GM19468 (cell line): Measurements from ENCODE around the gene RGS5.

Experiments
- ATAC-seq: cut with Tn5 transposase; IDR thresholded peaks from one replicate; pipeline ENCODE4 v1.9.1; 2021; ENCODE audit warnings: mild to moderate bottlenecking, moderate library complexity, moderate number of reproducible peaks; ENCODE audit not compliant: unreplicated experiment; ENCODE audit errors: extremely low read depth

The RGS5 gene

DNA sequence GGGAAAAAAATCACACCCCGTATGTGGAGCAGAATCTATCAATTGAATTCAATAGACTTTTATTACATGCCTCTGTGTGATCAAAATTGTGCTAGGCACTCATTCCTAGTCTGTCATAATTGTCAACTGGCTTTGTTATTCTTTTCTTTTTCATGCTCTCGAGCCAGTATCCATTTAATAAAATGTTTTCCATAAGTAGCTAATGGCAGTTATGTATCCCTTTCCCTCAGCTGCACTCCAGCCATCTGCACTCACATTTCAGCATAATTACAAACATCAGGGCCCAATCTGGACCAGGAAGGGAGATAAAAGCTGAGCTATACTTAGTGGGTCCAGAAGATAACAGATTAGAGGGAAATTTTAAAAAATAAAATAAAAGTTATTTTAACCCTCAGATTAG, 15.9 kb downstream of the RGS5 start:
- no peak for ATAC-seq

GRCh38 chr1:163182330-163182949, 20.3 kb downstream of the RGS5 start:
- no peak for ATAC-seq

GRCh38 chr1:163178628-163179027, 24.1 kb downstream of the RGS5 start:
- ATAC-seq, result no peak

- no peak for ATAC-seq
These were observed 25.9 kb downstream of the RGS5 start for GRCh38 chr1:163176797-163177196.

DNA sequence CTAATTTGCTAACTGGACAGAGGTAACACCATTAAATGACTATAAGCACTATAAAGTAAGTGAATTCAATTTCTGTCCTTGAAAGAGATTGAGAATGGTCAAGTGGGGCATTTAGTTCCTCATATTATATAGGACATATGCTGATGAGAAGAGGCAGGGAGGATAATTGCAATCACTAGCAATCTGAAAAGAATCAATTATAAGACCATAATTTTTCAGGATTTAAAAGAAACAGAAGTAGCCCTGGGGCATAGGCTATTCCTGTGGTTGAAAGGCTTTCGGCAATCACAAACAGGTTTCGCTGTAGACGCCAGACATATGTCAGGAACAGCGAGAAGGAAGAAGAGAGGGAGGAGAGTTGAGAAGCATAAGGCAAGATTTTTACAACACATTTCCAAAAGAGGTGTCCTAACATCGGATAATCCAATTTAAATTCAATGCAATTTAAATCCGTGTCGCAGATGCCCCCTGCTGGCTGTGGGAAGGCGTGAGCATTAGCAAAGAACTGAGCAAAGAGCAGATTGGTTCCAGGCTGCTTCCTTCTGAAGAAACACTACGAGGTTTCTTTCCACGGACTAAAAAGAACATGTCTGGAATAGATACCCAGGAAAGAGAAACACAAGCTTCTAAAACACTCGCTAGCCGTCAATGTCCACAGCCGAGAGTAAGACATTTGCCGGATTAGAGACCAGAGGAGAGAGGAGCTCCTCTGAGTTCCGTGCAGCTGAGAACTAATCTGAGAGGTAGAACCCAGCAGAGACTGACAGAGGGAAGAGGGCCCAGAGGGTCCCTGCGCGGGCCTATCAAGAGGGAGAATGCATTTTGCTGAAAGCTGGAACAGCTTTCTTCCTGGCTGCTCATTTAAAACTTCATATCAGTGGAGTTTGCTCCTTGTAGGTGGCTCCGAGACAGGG, 27.9 kb downstream of the RGS5 start:
- ATAC-seq, result no peak

GRCh38 chr1:163173121-163173520, 29.6 kb downstream of the RGS5 start:
- no peak for ATAC-seq

DNA sequence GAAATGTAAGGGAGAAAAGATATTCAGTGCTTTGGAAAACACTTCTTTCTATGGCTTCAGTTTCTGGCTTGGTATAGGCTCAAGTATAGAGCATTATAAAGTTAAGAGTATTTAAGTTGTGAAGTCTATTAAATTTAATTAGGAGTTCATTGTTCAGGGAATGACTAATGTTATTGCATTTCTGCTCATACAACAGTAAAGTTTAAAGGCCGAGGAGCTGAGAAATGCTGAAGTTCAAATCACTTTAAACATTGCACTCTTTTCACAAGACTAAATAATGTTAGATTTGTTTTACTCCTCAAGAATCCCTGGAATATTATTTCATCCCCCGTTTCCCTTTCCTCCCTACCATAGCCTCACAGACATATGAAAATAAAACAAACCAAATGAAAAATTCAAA, 30.1 kb downstream of the RGS5 start:
- no peak for ATAC-seq

- ATAC-seq, result no peak
These were observed 30.9 kb downstream of the RGS5 start for GRCh38 chr1:163171826-163172225.

DNA sequence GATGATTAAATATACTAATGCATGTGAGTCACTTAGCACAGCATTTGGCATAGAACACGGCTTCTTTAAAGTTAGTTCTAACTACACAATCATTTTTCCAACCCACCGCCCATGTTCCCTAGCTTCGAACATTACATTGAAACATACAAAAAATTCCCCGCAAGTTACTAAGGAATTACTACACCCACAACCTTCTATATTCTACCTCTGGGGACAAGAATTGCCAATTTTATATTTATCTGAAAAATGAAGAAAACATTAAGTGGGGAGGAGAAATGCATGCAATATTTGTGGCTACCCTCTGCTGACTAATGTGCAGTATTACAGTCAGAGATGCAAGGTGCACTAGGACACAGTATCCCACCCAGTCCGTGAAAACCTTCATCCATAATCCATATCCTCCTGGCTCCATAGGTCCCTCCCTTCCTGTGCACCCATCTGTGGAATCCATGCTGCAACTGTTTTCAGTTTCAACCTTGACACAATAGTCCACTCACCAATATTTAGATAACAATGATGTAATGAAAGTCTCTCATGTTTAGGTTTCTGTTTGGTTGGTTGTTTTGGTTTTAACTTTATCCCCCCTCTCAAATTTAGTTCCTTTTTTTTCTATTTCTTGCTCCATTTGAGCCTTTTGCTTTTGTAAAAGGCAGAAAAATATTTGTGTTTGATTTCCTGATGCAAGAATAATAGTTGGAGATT, 31.6 kb downstream of the RGS5 start:
- ATAC-seq, result no peak

DNA sequence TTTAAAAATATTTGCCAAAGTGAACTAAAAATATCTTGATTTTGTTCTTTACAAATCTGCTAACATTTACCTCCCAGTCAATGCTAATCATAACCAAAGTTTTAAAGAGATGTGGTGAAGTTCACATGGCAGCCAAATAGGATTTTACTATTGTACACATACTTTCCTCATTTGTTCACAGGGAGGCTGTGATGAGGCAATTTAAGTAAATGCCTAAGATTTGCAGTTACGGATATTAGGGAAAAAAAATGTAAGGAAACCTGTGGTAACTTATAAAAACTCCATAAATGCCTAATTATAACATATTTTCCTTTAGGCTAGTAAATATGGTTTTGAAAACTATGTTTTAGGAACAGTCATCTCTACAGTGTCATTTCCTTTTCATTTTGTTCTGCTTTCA, 32.4 kb downstream of the RGS5 start:
- no peak for ATAC-seq

DNA sequence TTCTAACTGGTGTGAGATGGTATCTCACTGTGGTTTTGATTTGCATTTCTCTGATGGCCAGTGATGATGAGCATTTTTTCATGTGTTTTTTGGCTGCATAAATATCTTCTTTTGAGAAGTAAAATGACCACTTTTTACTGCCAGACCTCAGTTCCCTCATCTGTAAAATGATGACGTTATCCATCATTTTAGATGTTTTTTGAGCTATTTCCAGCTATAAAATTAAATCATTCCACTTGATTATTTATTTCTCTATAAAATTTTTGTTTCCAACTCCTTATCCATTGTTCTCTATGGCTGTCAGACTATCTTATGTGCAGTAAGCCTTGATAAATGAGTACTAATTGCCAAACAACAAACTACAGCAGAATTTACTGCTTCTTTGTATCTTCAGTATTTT, 33.2 kb downstream of the RGS5 start:
- no peak for ATAC-seq

DNA sequence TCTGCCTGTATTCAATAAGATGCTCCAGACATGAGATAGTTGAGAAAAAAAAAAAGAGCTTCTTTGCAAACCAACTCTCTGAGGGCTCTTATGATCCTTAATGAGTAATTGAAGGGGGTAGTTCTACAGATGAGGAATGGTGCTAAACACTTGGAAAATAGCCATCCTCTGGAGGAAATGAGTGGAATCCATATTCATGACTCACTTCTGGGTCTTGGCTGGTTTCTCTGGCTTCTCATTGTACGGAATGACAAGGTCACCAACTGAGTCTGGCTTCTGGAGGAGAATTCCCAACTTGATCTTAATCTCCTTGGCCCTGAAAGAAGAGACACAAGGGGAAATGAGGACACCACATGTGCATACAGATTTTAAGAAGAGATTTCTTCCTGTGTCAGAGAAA, 34.7 kb downstream of the RGS5 start:
- ATAC-seq, result no peak

DNA sequence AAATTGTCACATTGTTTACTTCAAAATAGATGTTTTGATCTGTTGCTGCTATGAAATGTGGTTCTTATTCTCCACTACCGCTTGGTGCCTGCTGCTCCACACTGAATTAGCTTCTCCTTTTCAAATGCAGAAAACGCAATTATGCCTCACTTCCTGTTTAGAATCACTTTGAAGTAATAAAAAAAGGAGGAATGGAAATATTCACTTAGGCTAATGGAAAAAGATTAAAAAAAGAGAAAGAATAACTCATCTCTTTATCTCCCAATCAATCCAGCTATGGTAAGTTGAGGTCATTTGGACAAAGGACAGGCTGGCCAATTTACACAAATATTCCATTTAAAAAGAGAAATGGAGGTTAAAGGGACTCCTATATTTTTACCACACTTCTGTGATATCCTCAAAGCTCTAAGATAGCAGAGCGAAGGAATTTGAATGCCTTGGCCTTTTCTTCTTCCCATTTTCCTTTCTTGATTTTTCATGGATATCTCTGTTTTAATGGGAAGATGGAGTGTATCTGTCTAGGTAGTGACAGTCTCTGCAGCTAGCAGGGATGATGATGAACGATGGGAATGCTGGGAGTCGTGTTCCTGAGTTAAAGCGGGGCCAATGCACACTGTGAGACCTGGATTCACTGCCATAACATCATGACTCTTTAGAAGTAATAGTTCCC, 35.7 kb downstream of the RGS5 start:
- no peak for ATAC-seq

DNA sequence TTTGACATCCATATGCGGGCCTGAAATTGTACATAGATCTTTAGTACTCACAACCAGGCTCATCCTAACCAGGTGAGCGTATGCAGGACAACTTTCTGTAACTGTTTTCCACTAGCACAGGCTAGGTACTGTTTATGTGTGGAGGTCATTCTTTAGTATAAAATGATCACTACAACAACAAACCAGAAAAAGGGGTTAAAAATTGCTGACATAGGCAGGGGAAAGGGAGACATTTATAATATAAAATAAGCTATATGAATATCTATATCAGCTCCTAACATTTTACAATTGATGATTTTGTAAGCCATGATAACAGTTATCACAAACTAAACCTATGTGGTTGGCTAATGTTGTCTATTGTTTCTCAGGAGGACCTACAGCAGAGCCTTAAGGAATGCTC, 37.6 kb downstream of the RGS5 start:
- ATAC-seq, result no peak

- ATAC-seq, result no peak
These were observed 38.7 kb downstream of the RGS5 start for GRCh38 chr1:163163881-163164582.

DNA sequence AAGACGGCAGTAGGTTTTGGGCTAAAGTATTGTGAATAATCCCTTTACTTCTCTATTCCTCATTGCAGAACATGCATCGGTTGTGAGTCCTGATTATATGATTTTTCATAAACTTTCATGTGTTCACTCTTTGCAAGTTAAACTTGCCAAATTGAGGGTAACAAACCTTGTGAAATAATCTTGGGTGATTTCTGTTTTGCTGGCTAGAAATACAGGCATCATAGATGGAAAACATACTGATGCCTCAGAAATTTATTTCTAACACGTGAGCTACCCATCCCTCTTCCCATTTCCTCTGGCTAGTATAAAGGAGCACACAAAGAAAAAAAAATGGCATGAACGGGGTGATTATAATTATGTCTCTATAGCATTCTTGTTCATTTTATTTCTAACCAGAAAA, 39.6 kb downstream of the RGS5 start:
- ATAC-seq, result no peak

GRCh38 chr1:163162381-163162914, 40.3 kb downstream of the RGS5 start:
- ATAC-seq, result no peak

GRCh38 chr1:163161841-163162240, 40.9 kb downstream of the RGS5 start:
- no peak for ATAC-seq

- ATAC-seq, result no peak
These were observed 41.4 kb downstream of the RGS5 start for GRCh38 chr1:163161337-163161736.

DNA sequence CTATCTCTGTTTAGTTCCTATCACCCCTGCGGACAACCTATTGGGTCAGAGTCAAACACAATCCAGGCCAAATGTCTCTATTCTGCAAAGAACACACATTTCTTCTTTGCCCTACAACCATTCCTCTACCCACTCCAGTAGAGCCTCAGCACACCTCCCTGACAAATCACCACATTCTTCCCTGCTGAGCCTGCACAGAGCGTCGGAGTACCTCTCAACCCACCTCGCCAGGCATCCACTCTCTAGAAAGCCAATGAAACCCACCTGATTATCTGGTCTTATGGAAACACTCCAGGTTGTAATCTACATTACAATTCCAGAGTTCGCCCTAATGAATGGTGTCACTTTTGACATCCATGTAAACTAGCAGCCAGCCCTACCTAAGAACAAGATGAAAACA, 47.1 kb downstream of the RGS5 start:
- no peak for ATAC-seq
